Smooth muscle cell (in vitro differentiated cells): ENCODE measurements around the gene HSF2BP. TPM values are rescaled to one million over a fixed set of nuclear protein-coding genes. Genes with fewer than 3 reads are reported as not detected.
"Not testable (repeated sequence)": the region's sequence is repeated elsewhere in the genome, so short reads cannot be mapped to it uniquely, and the experiment has no call there.

Experiments
- DNase-seq: peaks from one replicate; lab custom pipeline; 2025; ENCODE audit not compliant: unreplicated experiment; lab: John Stamatoyannopoulos, UW
- H2AFZ ChIP-seq: fragments of 200-600 bp; sonication (generic); 2 replicates; pipeline ENCODE4 v1.6.0; 2016; ENCODE audit warnings: antibody characterized with exemption, low read depth, mild to moderate bottlenecking
- H3F3A ChIP-seq: fragments of 200-600 bp; sonication (generic); 2 replicates; pipeline ENCODE4 v1.6.0; 2017; ENCODE audit warnings: antibody characterized with exemption, low read depth
- H3K27ac ChIP-seq: fragments of 200-600 bp; sonication (generic); 2 replicates; pipeline ENCODE4 v1.5.1; 2016; ENCODE audit warnings: low read depth, mild to moderate bottlenecking
- H3K27me3 ChIP-seq: fragments of 200-600 bp; sonication (generic); 2 replicates; pipeline ENCODE4 v1.6.1; 2016; ENCODE audit warnings: low read depth, mild to moderate bottlenecking
- H3K36me3 ChIP-seq: fragments of 200-600 bp; sonication (generic); 2 replicates; pipeline ENCODE4 v1.5.1; 2016; ENCODE audit warnings: low read depth
- H3K4me1 ChIP-seq: fragments of 200-600 bp; sonication (generic); 2 replicates; pipeline ENCODE4 v1.5.1; 2016; ENCODE audit warnings: low read depth
- H3K4me2 ChIP-seq: fragments of 200-600 bp; sonication (generic); 2 replicates; pipeline ENCODE4 v1.6.0; 2016; ENCODE audit warnings: mild to moderate bottlenecking
- H3K4me3 ChIP-seq: fragments of 200-600 bp; sonication (generic); 2 replicates; pipeline ENCODE4 v1.5.1; 2016; ENCODE audit warnings: mild to moderate bottlenecking
- H3K79me2 ChIP-seq: fragments of 200-600 bp; sonication (generic); 2 replicates; pipeline ENCODE4 v1.6.0; 2016; ENCODE audit warnings: low read depth, mild to moderate bottlenecking
- H3K9ac ChIP-seq: fragments of 200-600 bp; sonication (generic); 2 replicates; pipeline ENCODE4 v1.6.0; 2016; ENCODE audit warnings: low read depth
- H3K9me3 ChIP-seq: fragments of 200-600 bp; sonication (generic); replicated peaks from 2 replicates; pipeline ENCODE4 v1.5.1; 2016; ENCODE audit warnings: low read depth
- H4K20me1 ChIP-seq: fragments of 200-600 bp; sonication (generic); 2 replicates; pipeline ENCODE4 v1.6.0; 2016; ENCODE audit warnings: low read depth
- CTCF ChIP-seq: fragments of 200-600 bp; sonication (generic); IDR thresholded peaks from 2 replicates; pipeline ENCODE4 v1.5.1; 2017; ENCODE audit warnings: borderline replicate concordance, mild to moderate bottlenecking, antibody characterized with exemption; ENCODE audit not compliant: insufficient read depth, poor library complexity, severe bottlenecking
- WGBS: methylation state at CpG from one replicate; pipeline ENCODE4 v1.1.7; 2016; ENCODE audit warnings: low lambda C conversion rate; 5-methylcytosine and 5-hydroxymethylcytosine counted together
- polyA plus RNA-seq: library from polyadenylated mRNA; unstranded; fragments of >200 nt; fragmentation: Nextera tagmentation; extraction: Ambion mirVana; gene quantifications from 2 replicates; pipeline ENCODE4 v1.2.1, GENCODE V29; 2016
- total RNA-seq: library from RNA; depleted of rRNA; stranded (reverse); fragments of >200 nt; gene quantifications from 2 replicates; pipeline ENCODE4 v1.2.3, GENCODE V29; 2014

HSF2BP gene
- total and polyA plus RNA-seq, 2 experiments from 2014 or later = 0.97 to 1.9 TPM

- TF ChIP-seq CTCF = no peak
- DNase-seq = no peak
- no peaks in the 10 kb centered on the region for H3K9me3 ChIP-seq
- 88% methylated on average over 19 of the region's 19 CpGs for WGBS
- H3K36me3 ChIP-seq = no peaks in the 10 kb centered on the region
- H3K4me1 ChIP-seq = no peaks in the 10 kb centered on the region
- no peaks in the 10 kb centered on the region for H3K79me2 ChIP-seq
- H2AFZ ChIP-seq = no peak overlapping the region
- H3F3A ChIP-seq = no peaks in the 10 kb centered on the region
- H3K27me3 ChIP-seq = no peaks in the 10 kb centered on the region
- no peaks in the 10 kb centered on the region for H4K20me1 ChIP-seq
- no peak overlapping the region for H3K27ac ChIP-seq
- no peak overlapping the region for H3K4me2 ChIP-seq
- H3K9ac ChIP-seq = no peak overlapping the region
- H3K4me3 ChIP-seq = no peak overlapping the region
These were observed 84.4 kb downstream of the HSF2BP start for GRCh38 chr21:43574741-43575472.

- Histone ChIP-seq H3F3A (no peaks in the 10 kb centered on the region), H4K20me1 (no peaks in the 10 kb centered on the region), H3K79me2 (no peaks in the 10 kb centered on the region), H2AFZ (no peak overlapping the region), H3K27me3 (no peaks in the 10 kb centered on the region), H3K4me2 (no peak overlapping the region), H3K27ac (no peak overlapping the region), H3K36me3 (no peaks in the 10 kb centered on the region), H3K9ac (no peak overlapping the region), H3K9me3 (no peaks in the 10 kb centered on the region), H3K4me3 (no peak overlapping the region), H3K4me1 (no peaks in the 10 kb centered on the region)
- no peak for TF ChIP-seq CTCF
- no peak for DNase-seq
- WGBS = 98% methylated on average over 7 of the region's 7 CpGs
These were observed 85.4 kb downstream of the HSF2BP start for GRCh38 chr21:43573921-43574320.

GRCh38 chr21:43572446-43572845 is 86.8 kb downstream of the HSF2BP start:
- 92% methylated on average over 5 of the region's 5 CpGs for WGBS
- no peaks in the 10 kb centered on the region for H3F3A ChIP-seq
- no peaks in the 10 kb centered on the region for H4K20me1 ChIP-seq
- H3K79me2 ChIP-seq = no peaks in the 10 kb centered on the region
- no peaks in the 10 kb centered on the region for H3K9me3 ChIP-seq
- no peak overlapping the region for H3K4me3 ChIP-seq
- H2AFZ ChIP-seq = no peak overlapping the region
- no peak overlapping the region for H3K27ac ChIP-seq
- H3K27me3 ChIP-seq = no peaks in the 10 kb centered on the region
- no peaks in the 10 kb centered on the region for H3K36me3 ChIP-seq
- TF ChIP-seq CTCF = no peak
- H3K4me1 ChIP-seq = no peaks in the 10 kb centered on the region
- no peak overlapping the region for H3K4me2 ChIP-seq
- H3K9ac ChIP-seq = no peak overlapping the region
- DNase-seq = no peak

- no peak overlapping the region for H3K4me3 ChIP-seq
- no peak overlapping the region for H3K27ac ChIP-seq
- H3K9ac ChIP-seq = no peak overlapping the region
- H3K4me2 ChIP-seq = no peak overlapping the region
- no peak overlapping the region for H2AFZ ChIP-seq
- 87% methylated on average over 6 of the region's 6 CpGs for WGBS
- H3K27me3 ChIP-seq = no peaks in the 10 kb centered on the region
- H3F3A ChIP-seq = no peaks in the 10 kb centered on the region
- no peaks in the 10 kb centered on the region for H3K4me1 ChIP-seq
- DNase-seq = no peak
- H4K20me1 ChIP-seq = no peaks in the 10 kb centered on the region
- no peaks in the 10 kb centered on the region for H3K9me3 ChIP-seq
- no peaks in the 10 kb centered on the region for H3K36me3 ChIP-seq
- H3K79me2 ChIP-seq = no peaks in the 10 kb centered on the region
- no peak for TF ChIP-seq CTCF
These were observed 87.3 kb downstream of the HSF2BP start for GRCh38 chr21:43571976-43572375.

- H3K4me1 ChIP-seq, H3K27me3 ChIP-seq, H3K4me3 ChIP-seq, H3K79me2 ChIP-seq, H4K20me1 ChIP-seq, H3K27ac ChIP-seq, H2AFZ ChIP-seq, H3K9me3 ChIP-seq, H3K9ac ChIP-seq, H3K4me2 ChIP-seq, H3F3A ChIP-seq, H3K36me3 ChIP-seq, DNase-seq: not testable (repeated sequence)
- no CpG with 5 or more reads among the region's 3 CpGs for WGBS
These were observed 89.1 kb downstream of the HSF2BP start for GRCh38 chr21:43570195-43570594.
